NCI-H1417 treated with DMSO at 0.1 percent for 48 hours (cell line): ENCODE measurements around the gene ZNF280A.

Source experiments
- DNase-seq: peaks from one replicate; lab custom pipeline; 2025; lab: John Stamatoyannopoulos, UW

Gene ZNF280A

DNA sequence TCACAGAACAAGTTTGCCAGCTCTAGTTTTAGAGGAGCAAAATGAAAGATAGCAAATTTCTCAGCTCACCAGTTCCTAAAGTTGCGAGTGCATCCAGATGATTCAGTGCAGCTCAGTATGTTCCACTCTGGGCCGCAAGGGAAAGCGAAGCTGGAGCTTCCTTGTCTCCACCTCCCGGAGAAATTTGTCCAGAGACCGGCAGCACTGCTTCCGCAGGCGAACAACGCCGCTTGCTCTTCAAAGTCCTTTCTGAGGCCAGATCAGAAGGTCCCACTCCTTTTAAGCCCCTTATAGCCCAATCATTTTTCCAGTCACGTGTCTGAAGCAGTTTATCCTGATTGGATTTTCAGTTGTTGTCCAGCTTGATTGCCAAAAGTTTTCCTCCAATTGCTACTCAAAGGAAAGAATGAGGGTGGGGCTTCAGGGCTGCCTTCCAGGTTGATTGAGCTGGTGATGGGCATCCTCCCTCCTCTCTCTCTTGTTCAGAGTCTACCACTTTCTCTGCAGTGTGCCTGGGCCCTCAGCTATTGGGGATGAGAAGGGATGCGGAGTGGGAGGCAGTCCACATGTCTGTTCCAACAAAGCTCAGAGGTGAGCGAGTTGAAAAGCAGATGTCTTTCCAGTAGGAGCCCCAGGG lies at the start of gene ZNF280A:
Gene ZNF280A, minus strand, starts transcription at position 251 of the 637 bp plus-strand sequence. CDS start 4,640 bp downstream, outside the sequence.
- no peak for DNase-seq

DNA sequence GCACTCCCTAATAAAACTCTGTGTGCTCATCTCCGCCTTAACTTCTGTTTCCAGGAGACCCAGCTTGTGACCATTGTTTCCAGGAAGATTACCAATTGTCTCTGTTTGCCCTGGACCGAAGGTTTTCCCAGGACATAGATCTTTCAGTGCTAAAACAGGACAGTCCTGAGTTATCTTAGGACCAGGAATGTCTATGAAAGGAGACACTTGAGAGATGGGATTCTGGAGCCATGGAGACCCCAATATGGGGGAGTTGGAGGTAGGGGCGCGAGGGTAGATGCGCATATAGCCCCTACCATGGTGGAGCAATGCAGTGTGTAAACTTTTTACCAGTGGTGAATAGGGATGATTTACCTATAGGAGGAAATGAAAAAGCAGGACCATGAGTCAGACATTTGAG lies 49.1 kb upstream of the ZNF280A start:
- DNase-seq, result no peak

DNA sequence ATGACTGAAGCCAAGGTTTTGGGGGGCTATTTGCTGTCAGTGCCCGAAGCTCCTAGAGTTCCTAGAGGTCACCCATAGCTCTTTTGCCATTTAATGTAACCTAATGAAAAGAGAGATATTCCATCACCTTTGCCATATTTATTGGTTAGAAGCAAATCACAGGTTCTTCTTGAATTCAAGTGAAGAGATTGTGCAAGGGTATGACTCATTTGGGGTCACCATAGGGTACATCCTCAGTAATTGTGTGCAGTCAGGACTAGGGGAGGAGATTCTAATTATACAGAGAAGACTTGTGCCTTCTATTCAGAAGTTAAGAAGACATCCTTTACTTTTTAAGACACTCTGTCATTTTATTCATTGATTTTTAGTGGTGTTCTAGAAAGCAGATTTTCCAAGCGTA lies 45.9 kb upstream of the ZNF280A start:
- DNase-seq, result no peak

- DNase-seq, result no peak
Observed at GRCh38 chr22:22558972-22559603, 39.0 kb upstream of the ZNF280A start, which contains the start of gene PRAME. TSS of gene PRAME (minus strand) at chr22:22559265. CDS start at chr22:22556832, 2,433 bp downstream.

- no peak for DNase-seq
Observed at GRCh38 chr22:22558071-22558971, 38.3 kb upstream of the ZNF280A start.

- DNase-seq, result no peak
Observed at GRCh38 chr22:22556995-22557925, 37.2 kb upstream of the ZNF280A start.

DNA sequence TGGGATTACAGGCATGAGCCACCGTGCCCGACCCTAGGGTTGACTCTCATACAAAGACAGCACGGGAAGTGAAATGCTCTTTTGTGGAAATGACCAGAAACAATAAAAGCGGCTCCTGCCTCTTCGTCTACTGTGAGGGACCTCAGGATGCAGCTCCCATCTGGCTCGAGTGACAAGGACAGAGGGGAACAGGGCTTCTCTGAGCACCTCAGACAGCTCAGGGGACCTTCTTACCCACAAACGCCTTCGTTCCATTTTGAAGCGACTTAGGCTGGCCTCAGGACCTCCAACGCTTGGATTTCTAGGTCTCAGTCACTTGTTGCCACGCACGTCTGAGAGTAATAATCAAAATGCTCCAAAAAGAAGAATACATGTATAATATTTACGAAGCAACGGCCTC lies 36.5 kb upstream of the ZNF280A start:
- DNase-seq, result no peak

DNA sequence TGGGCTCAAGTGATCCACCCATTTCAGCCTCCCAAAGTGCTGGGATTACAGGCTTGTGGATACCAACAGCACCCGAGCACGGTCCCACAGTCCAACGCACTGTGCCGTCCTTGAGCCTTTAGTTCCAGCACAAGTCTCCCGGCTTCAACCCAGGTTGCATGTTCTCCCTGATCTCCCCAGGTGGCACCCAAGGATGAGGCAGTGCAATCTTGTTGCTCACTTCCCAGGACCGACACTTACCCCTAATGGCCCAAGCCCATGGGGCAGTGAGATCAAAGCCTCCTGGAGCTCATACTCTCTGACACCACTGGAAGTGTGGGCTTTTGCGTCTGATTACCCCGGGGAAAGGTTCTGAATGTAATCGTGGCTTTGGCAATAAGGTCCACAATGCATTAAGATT lies 35.5 kb upstream of the ZNF280A start:
- no peak for DNase-seq

DNA sequence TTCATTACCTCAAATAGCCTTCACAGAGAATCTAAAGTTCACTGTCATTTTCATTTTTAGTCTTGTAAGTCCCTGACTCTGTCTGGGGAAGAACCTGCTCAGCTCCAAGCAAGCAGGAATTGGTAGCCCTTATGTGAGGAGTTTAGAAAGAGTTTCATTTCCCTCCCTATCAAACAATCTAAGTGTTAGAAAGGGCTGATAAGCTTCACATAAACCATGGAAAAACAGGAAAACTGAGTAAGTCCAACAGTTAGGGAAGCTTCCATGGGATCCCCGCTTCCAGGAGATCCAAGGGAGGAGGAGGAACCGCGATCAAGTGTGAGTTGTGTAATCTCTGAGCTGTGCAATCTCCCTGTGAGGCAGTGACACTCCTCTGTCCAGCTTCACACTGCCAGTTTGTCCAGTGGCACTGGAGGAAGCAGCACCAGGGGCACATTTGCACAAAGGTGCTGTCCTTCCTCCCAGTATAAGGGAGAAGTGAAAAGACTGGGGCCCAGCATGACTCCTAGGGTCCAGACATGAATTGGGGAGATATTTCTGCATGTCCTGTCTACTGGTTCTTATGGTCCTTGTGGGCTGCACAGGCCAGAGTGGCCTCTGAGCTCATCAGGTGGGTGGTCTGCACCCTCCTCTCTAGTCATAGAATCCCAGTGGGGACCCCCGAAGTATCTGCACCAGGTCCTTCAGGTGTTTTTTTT lies 34.7 kb upstream of the ZNF280A start:
- no peak for DNase-seq

- DNase-seq, result no peak
Observed at GRCh38 chr22:22553735-22554586, 33.9 kb upstream of the ZNF280A start.

DNA sequence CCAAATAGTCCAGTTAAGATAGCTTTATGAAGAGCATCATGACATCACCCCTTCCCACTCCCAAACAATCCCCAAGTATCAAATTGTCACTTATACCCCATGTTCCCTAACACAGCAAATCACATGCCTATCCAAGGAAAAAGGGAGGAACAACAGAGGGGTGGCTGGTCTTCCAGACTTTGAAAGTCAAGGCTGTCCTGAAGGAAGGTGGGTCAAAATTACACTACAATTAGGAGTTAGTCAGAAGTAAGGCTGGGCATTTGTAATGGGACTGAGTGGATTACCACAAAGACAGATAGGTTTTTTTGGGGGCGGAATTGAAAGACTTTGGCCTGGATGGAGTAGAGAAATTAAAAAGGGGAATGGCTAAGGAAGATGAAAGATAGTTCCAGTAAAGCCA lies 33.1 kb upstream of the ZNF280A start:
- no peak for DNase-seq

DNA sequence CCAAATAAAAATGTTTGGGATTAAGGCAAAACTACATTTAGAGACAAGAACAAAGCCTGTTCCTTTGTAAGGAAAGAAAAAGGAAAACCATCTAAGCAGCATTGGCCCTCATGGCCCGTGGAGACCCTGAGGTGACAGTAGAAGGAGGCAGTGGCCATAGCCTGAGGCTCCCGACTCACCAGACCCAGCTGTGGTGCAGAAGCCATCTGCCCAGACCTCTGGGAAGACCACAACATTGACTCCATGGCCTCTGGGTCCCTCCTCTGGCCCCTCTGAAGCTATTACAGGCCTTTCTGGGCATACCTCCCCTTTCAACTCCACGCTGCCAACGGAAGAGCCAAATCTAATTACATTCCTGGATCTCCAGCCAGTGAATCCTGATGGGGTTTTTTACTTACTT lies 32.6 kb upstream of the ZNF280A start:
- DNase-seq, result no peak

GRCh38 chr22:22550789-22551434 lies 30.8 kb upstream of the ZNF280A start:
- DNase-seq, result no peak

DNA sequence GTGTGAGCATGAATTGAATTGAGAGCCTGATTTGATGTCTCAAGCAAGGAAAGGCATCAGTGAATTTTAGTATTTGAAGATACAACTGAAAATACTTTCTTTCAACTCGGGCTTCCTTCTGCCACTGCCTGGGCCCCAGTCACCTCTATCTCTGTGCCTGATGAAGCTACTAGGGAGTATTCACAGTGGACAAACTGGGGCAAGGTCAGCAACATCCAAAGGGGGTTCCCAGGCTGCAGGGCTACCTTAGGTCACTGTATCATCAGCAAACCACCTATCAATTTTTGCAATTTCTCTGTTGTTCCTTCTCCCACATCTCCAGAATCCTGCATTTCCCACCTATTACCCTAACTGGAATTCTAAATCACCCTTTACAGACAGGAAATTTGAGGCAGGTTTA lies 28.8 kb upstream of the ZNF280A start:
- DNase-seq, result no peak

DNA sequence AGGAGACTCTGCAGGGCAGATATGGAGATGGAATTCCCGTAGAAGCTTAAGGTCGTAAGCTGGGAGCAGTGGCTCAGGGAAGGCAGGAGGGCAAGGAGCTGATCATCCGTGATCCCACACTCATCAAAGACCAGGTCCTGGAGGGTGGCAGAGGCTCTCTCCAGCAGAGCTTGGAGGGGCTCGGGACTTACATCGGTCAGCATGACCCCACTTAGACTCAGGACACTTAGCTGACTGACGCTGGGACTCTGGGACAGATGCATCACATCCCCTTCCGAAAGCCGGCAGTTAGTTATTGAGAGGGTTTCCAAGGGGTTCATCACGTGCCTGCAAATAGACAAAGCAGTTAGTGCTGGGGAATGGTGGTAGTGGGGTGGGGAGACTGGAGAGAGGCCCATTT lies 28.2 kb upstream of the ZNF280A start:
- no peak for DNase-seq

DNA sequence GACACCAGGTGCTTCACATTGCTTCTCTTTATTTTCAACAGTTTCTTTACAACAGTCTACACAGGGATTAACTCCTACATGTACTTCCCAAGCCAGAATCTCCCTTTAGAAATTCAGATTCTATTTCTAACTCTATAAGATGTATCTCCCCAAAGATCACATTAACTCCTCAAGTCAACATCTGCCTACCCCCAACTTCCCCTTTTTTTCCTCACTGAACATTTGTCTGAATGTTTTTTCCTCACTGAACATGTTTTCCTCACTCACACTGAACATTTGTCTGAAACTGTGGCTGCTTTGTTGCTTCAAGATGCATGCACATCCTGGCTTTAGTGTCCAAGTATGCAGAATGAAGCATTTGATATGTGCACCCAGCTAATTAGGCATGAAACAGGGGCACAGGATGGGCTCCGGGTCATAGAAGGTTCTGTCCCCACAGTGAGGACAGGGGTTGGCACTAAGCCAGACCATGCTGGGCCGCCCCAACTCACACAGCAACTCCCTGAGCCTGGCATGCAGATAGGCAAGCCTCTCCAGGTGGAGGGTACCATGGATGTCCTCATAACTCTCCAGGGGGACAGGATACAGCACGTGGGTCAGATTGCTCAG lies 27.7 kb upstream of the ZNF280A start:
- DNase-seq, result no peak

DNA sequence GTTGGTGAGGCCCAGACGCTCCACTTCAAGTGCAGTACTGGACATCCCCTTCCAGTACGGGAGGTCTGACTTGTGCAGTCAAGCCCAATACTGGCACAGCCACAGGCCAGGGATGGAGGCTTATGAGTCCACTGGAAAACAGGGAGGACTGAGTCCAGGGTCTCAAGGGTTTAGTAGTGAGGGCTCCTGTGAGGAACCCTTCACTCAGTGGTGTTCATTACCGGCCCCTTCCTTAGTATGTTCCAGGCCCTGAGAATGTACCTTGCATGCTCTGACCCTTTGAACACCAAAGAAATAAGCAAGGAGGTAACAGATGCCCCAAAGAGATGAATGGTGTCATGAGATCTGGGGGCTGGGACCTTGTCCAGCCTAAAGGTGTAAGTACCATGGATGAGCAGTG lies 27.2 kb upstream of the ZNF280A start:
- DNase-seq, result no peak

DNA sequence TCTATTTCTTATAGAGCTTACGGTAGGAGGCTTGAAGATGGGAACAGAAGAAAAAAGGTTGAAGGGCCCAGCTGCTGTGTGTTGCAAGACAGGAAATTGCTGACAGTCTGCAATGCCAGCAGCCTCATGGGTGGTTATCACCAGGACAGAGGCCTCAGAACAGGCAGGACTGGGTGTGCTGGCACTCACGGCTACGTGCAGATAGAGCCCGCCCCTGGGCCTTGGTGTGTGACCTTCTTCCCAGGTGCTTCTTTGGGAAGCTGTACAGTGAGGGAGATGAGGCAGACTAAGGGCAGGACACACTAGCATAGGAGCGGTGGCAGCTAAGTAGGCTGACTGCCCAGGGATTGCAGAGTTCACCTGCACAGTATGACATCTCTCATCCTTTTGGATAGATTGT lies 26.4 kb upstream of the ZNF280A start:
- no peak for DNase-seq

- DNase-seq, result no peak
Observed at GRCh38 chr22:22545084-22545483, 25.0 kb upstream of the ZNF280A start.
